ENCODE results near the gene SPACA4. TPM values are rescaled to one million over a fixed set of nuclear protein-coding genes. Genes with fewer than 3 reads are reported as not detected.
"Not testable (repeated sequence)": the region's sequence is repeated elsewhere in the genome, so short reads cannot be mapped to it uniquely, and the experiment has no call there.

Gene SPACA4
- total and polyA plus RNA-seq, 3 donors from 2014 or later, result 72.6 to 147 (median 145) TPM

GRCh38 chr19:48571378-48572162 lies 35.0 kb upstream of the SPACA4 start:
- intact Hi-C loops (cut with DNase I; ENCODE audit: low total_unique reads), result no loop called here
- DNase-seq, result no peak
- no peak for TF ChIP-seq POLR2A (IDR thresholded peaks at IDR 0.05)
- TF ChIP-seq CTCF (IDR thresholded peaks at IDR 0.05), result no peak
- WGBS, 2 donors, result 59 to 74% methylated on average over 5 of the region's 5 CpGs
- Histone ChIP-seq H3K4me3 (no peak overlapping the region), H3K36me3 (ENCODE audit: low read depth, missing control alignments) (no peaks in the 10 kb centered on the region), H3K4me1 (peaks cover 5% of the 10 kb centered on the region), H3K9me3 (no peaks in the 10 kb centered on the region), H3K27me3 (no peaks in the 10 kb centered on the region), H3K27ac (no peak overlapping the region)

- no peak overlapping the region for H3K4me3 ChIP-seq
- WGBS, 2 donors, result 61 to 76% methylated on average over 12 of the region's 12 CpGs
- no peak overlapping the region for H3K27ac ChIP-seq
- H3K4me1 ChIP-seq, result peaks cover 1% of the 10 kb centered on the region
- no peak for DNase-seq
- no peaks in the 10 kb centered on the region for H3K36me3 ChIP-seq (ENCODE audit: low read depth, missing control alignments)
- no peaks in the 10 kb centered on the region for H3K9me3 ChIP-seq
- TF ChIP-seq POLR2A (IDR thresholded peaks at IDR 0.05), result no peak
- TF ChIP-seq CTCF (IDR thresholded peaks at IDR 0.05), result no peak
- intact Hi-C loops (cut with DNase I; ENCODE audit: low total_unique reads), result no loop called here
- no peaks in the 10 kb centered on the region for H3K27me3 ChIP-seq
Measured at GRCh38 chr19:48573163-48573505, 33.4 kb upstream of the SPACA4 start.

- no peaks in the 10 kb centered on the region for H3K9me3 ChIP-seq
- no peaks in the 10 kb centered on the region for H3K36me3 ChIP-seq (ENCODE audit: low read depth, missing control alignments)
- H3K27ac ChIP-seq, result no peak overlapping the region
- H3K4me1 ChIP-seq, result no peaks in the 10 kb centered on the region
- WGBS, 2 donors, result 48 to 61% methylated on average over 23 of the region's 23 CpGs
- no peak for TF ChIP-seq POLR2A (IDR thresholded peaks at IDR 0.05)
- no peak for TF ChIP-seq CTCF (IDR thresholded peaks at IDR 0.05)
- H3K4me3 ChIP-seq, result no peak overlapping the region
- H3K27me3 ChIP-seq, result no peaks in the 10 kb centered on the region
- intact Hi-C loops (cut with DNase I; ENCODE audit: low total_unique reads), result no loop called here
- DNase-seq, result no peak
Measured at GRCh38 chr19:48575931-48576622, 30.5 kb upstream of the SPACA4 start.

- H3K27me3 ChIP-seq; H3K36me3 ChIP-seq (ENCODE audit: low read depth, missing control alignments); H3K27ac ChIP-seq; DNase-seq; H3K4me3 ChIP-seq; H3K4me1 ChIP-seq; intact Hi-C loops (cut with DNase I; ENCODE audit: low total_unique reads); H3K9me3 ChIP-seq: not testable (repeated sequence)
- 89 to 94% methylated on average over 7 of the region's 7 CpGs for WGBS, 2 donors
Measured at GRCh38 chr19:48577908-48578307, 28.6 kb upstream of the SPACA4 start.

- 42 to 56% methylated on average over 3 of the region's 3 CpGs for WGBS, 2 donors
- Histone ChIP-seq H3K4me1 (no peaks in the 10 kb centered on the region), H3K27me3 (no peaks in the 10 kb centered on the region), H3K4me3 (no peak overlapping the region), H3K9me3 (no peaks in the 10 kb centered on the region), H3K36me3 (ENCODE audit: low read depth, missing control alignments) (no peaks in the 10 kb centered on the region), H3K27ac (no peak overlapping the region)
- intact Hi-C loops (cut with DNase I; ENCODE audit: low total_unique reads), result no loop called here
- DNase-seq, result no peak
- TF ChIP-seq CTCF (IDR thresholded peaks at IDR 0.05) (no peak), POLR2A (IDR thresholded peaks at IDR 0.05) (no peak)
Measured at GRCh38 chr19:48578891-48579290, 27.7 kb upstream of the SPACA4 start.
